NCI-H1436 treated with DMSO at 0.1 percent for 48 hours (cell line): ENCODE measurements around the gene EHBP1.

Experiments
- DNase-seq: peaks from one replicate; lab custom pipeline; 2025; lab: John Stamatoyannopoulos, UW

EHBP1 gene

GRCh38 chr2:62884514-62884913 is 179.0 kb downstream of the EHBP1 start:
- no peak for DNase-seq

- DNase-seq: no peak
Observed at GRCh38 chr2:62894966-62895631, 189.6 kb downstream of the EHBP1 start.

GRCh38 chr2:62895632-62896009 is 190.1 kb downstream of the EHBP1 start:
- DNase-seq: no peak

- no peak for DNase-seq
Observed at GRCh38 chr2:62897187-62897827, 191.8 kb downstream of the EHBP1 start.

- DNase-seq: no peak
Observed at GRCh38 chr2:62904344-62904743, 198.8 kb downstream of the EHBP1 start.

GRCh38 chr2:62908145-62908544 is 202.6 kb downstream of the EHBP1 start:
- DNase-seq: no peak

- DNase-seq: no peak
Observed at GRCh38 chr2:62913311-62913710, 207.8 kb downstream of the EHBP1 start.

GRCh38 chr2:62919041-62919440 is 213.5 kb downstream of the EHBP1 start:
- DNase-seq: no peak

- no peak for DNase-seq
Observed at GRCh38 chr2:62920070-62920469, 214.6 kb downstream of the EHBP1 start.

GRCh38 chr2:62923242-62923641 is 217.7 kb downstream of the EHBP1 start:
- DNase-seq: no peak

GRCh38 chr2:62923881-62924280 is 218.4 kb downstream of the EHBP1 start:
- DNase-seq: no peak

GRCh38 chr2:62928015-62928414 is 222.5 kb downstream of the EHBP1 start:
- DNase-seq: no peak

GRCh38 chr2:62931536-62931935 is 226.0 kb downstream of the EHBP1 start:
- DNase-seq: no peak

GRCh38 chr2:62933398-62933917 is 227.9 kb downstream of the EHBP1 start:
- DNase-seq: no peak

- no peak for DNase-seq
Observed at GRCh38 chr2:62934517-62934916, 229.0 kb downstream of the EHBP1 start.

- DNase-seq: no peak
Observed at GRCh38 chr2:62938126-62938525, 232.6 kb downstream of the EHBP1 start.

- no peak for DNase-seq
Observed at GRCh38 chr2:62939735-62940491, 234.4 kb downstream of the EHBP1 start.

- no peak for DNase-seq
Observed at GRCh38 chr2:62940697-62941096, 235.2 kb downstream of the EHBP1 start.

GRCh38 chr2:62941413-62941812 is 235.9 kb downstream of the EHBP1 start:
- DNase-seq: no peak

GRCh38 chr2:62944362-62944761 is 238.8 kb downstream of the EHBP1 start:
- DNase-seq: no peak

- DNase-seq: no peak
Observed at GRCh38 chr2:62947403-62947802, 241.9 kb downstream of the EHBP1 start.

- DNase-seq: no peak
Observed at GRCh38 chr2:62956651-62957050, 251.1 kb downstream of the EHBP1 start.

GRCh38 chr2:62958206-62958605 is 252.7 kb downstream of the EHBP1 start:
- DNase-seq: no peak
